ENCODE measurements around the gene ZFP36.

GRCh38 chr19:39434123-39435076 lies 27.8 kb downstream of the ZFP36 start:
- TF ChIP-seq MAX (IDR thresholded peaks at IDR 0.05), result no peak
- TF ChIP-seq EGR1 (IDR thresholded peaks at IDR 0.05), result no peak
- TF ChIP-seq FOXM1 (IDR thresholded peaks at IDR 0.05; ENCODE audit: borderline replicate concordance, low read depth), result no peak
- no peak for TF ChIP-seq YY1 (IDR thresholded peaks at IDR 0.05; ENCODE audit: low read depth)
- TF ChIP-seq CREB1 (IDR thresholded peaks at IDR 0.05; ENCODE audit: low read depth), result no peak
- no peak for TF ChIP-seq REST (IDR thresholded peaks at IDR 0.05; ENCODE audit: low read depth)
- no peak for TF ChIP-seq TCF12 (IDR thresholded peaks at IDR 0.05; ENCODE audit: low read depth)
- no peak for TF ChIP-seq RAD21 (IDR thresholded peaks at IDR 0.05; ENCODE audit: low read depth)
- TF ChIP-seq TEAD4 (IDR thresholded peaks at IDR 0.05), result no peak

Data from Ishikawa (cell line).